HG02571 (cell line): ENCODE data around the gene LCT.
"Not testable (repeated sequence)": the region's sequence is repeated elsewhere in the genome, so short reads cannot be mapped to it uniquely, and the experiment has no call there.

Experiments
- ATAC-seq: cut with Tn5 transposase; IDR thresholded peaks from one replicate; pipeline ENCODE4 v1.9.1; 2021; ENCODE audit warnings: mild to moderate bottlenecking, moderate library complexity; ENCODE audit not compliant: unreplicated experiment

LCT gene

DNA sequence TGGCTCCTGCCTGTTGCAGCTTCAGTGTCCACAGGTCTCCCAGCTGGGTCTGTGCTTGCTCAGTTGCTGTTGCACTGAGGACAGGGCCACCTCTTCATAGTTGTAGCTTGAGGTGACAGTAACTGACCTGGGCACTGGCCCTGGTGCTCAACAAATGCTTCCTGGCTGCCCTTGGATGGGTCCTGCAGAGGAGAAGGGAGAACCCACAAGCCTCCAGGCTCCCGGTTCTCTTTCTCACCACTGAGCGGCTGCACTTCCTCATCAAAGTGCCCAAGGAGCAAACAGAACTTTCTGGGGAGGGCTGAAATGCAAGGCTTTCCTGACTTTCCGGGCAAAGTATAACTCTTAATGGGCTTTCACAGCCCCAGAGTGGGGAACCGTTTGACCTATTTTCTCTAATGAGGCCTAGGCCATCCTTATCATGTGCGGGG is 38.7 kb downstream of the LCT start:
- ATAC-seq, result no peak

DNA sequence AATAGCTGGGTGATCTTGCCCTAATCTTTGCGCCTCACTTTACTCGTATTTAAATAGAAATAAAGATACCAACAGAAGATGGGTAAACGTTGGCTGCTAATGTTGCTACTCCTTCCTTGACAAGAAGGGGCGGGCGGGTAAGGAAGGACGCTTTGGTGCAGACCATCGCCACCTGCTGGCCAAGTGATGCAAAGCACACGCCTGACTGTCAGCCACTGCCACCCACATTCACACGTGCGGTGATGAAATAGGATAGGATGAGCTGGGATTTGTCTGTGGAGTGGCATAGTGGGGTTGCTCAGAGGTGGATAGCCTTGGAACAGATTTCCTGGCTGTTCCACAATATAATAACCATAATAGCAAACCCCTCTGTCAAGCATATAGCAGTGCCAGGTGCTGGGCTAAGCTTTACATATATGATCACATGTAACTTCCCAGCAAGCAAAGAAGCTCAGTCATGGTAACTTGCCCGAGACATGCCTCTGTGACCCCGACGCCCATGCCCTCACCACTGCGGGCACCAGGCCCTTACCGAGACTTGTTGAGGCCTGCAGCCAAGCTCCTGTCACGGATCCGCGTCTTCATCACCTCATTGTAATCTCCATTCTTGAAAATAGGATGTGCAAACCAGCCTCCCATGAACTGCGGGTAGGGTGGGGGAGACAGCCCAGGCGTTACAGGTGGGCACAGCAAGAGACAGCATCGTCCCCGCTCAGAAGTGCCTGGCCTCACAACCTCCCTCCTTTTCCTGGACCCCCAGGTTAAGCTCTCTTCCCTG is 39.3 kb downstream of the LCT start:
- ATAC-seq, result no peak

- no peak for ATAC-seq
Observed at GRCh38 chr2:135796606-135797005, 40.4 kb downstream of the LCT start.

DNA sequence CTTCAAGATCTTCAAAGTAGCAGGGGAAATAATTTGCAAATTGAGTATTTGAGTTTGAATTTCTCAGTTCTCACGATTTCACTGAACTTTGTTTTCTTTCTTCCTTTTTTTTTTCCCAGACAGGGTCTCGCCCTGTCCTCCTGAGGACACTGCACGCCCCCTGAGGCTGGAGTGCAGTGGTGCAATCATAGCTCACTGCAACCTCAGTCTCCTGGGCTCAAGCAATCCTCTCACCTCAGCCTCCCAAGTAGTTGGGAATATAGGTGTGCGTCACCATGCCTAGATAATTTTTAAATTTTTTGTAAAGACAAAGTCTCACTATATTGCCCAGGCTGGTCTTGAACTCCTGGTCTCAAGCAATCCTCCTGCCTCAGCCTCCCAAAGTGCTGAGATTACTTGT is 41.3 kb downstream of the LCT start:
- ATAC-seq, result not testable (repeated sequence)

GRCh38 chr2:135792401-135793150 is 44.4 kb downstream of the LCT start:
- no peak for ATAC-seq

DNA sequence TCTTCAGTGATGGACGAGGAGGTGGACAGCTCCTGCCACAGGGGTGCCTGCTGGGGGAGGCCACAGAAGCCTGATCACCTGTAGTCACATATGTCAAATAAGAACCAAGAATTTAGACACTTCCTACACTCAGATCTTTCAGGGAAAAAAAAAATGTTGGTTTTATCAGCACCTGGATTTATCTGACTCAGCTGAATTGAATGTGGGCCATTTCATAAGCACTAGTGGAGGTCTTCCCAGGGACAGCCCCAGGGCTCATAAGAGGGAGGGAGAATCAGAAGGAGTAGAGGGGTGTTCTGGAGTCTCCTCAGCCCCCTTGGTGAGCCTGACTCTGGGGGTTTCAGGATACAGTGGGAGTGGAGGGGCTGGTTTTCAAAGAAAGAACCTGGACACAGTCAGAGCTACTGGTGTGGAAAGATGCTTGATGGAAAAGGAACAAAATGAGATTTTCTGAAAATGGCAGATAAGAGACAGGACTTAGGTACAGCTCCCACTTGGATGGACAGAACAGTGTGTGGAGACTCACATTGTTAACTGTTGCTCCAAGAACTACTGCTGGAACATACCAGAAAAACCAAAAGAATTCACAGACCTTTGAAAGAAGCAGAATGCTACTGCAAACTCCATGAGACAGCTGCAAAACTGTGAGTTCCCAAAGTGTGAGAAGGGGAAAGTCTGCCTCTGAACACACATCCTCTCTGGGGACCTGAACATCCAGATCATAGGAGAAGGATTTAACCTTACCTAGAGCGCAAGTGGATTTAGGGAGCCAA is 45.4 kb downstream of the LCT start:
- ATAC-seq, result no peak

DNA sequence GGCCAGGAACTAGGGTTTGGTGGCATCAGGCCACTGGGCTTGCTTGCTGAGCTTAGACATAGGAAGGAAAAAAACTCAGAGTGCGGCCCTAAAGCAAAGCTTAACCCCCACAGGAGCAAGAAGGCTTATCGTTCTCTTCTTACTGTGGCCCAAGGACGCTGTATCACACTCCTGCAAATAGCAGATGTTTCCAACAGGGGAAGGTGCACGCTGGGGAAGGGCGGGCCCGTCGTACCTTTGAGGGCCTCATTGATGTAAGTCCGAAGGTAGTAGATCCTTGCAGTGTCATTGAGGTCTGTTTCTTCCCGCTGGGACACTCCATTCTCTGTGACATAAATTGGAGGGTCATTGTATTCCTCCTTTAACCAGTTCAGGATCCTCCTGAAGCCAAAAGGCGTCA is 46.6 kb downstream of the LCT start:
- no peak for ATAC-seq

- ATAC-seq, result no peak
Observed at GRCh38 chr2:135786823-135787222, 50.2 kb downstream of the LCT start.

- no peak for ATAC-seq
Observed at GRCh38 chr2:135785032-135785431, 52.0 kb downstream of the LCT start.

DNA sequence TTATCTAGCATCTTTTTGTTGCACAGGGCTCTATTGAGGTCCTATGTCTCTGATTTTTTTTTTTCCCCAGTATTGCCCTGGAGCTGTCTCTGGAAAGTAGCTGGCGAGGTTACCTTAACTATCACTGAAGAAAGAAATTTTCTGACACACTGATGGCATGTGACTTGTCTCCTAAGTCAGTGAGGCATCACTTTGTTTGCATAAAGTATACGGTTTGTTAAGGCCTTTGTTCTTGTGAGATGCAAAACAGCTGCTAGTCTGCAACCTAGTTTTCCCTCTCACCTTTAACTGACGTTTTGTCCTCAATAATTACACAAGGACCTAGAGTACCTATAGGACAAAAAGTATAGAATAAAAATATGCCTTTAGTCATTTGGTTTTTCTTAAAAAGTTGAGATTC is 53.5 kb downstream of the LCT start:
- no peak for ATAC-seq

- ATAC-seq, result no peak
Observed at GRCh38 chr2:135782231-135782630, 54.8 kb downstream of the LCT start.

DNA sequence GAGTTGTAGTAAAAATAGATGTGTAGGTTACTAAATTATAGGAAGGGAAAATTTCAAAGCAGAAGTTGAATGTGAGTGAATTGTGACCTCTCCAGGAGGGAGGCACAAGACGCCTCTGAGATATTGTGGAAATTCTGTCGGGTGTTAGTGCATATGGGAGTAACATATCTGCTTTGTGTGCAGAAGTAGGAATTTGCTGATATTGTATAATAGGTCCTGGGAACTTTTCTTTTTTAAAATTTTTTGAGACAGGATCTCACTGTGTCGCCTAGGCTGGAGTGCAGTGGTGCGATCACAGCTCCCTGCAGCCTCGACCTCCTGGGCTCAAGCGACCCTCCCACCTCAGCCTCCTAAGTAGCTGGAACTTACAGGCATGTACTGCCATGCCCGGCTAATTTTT is 60.6 kb downstream of the LCT start:
- ATAC-seq, result no peak

DNA sequence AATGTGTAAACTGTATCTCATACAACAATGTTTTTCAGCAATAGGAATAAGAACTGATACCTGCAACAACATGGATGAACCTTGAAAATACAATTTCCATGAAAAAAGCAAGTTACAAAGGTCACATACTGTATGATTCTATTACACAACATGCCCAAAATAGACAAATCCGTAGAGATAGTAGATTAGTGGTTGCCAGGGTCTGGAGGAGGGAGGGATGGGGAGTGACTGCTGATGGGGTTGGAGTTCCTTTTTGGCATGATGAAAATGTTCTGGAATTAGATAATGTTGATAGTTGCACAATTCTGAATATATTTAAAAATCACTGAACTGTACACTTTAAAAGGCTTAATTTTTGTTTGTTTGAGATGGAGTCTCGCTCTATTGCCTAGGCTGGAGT is 61.6 kb downstream of the LCT start:
- no peak for ATAC-seq

GRCh38 chr2:135773917-135774316 is 63.1 kb downstream of the LCT start:
- ATAC-seq, result no peak

DNA sequence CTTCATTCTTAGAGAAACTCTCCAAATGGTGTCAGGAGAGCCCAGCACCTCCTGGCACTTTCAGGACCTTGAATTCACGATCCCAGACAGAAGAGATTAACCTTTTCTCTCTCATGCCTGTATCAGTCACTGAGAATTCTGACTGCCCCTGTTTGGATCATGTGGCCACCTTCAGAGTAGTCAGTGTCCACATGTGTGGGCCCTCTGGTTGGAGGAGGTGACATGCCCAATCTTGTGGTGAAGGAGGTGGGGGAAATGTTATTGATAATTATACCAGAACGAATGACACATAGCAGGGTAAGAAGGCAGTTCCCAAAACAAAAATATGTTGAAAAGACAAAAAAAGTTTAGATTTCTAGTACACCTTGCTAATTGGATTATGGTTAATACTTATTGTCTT is 63.7 kb downstream of the LCT start:
- ATAC-seq, result no peak

DNA sequence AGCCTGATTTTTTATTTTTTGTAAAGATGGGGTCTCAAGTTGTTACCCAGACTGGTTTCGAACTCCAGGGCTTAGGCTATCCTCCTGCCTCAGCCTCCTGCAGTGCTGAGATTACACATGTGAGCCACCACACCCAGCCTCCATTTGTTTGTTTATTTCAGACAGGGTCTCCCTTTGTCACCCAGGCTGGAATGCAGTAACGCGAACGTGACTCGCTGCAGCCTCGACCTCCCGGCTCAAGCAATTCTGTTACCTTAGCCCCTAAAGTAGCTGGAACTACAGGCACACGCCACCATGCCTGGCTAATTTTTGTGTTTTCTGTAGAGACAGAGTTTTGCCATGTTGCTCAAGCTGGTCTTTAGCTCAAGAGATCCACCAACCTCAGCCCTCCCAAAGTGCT is 68.1 kb downstream of the LCT start:
- ATAC-seq, result no peak

DNA sequence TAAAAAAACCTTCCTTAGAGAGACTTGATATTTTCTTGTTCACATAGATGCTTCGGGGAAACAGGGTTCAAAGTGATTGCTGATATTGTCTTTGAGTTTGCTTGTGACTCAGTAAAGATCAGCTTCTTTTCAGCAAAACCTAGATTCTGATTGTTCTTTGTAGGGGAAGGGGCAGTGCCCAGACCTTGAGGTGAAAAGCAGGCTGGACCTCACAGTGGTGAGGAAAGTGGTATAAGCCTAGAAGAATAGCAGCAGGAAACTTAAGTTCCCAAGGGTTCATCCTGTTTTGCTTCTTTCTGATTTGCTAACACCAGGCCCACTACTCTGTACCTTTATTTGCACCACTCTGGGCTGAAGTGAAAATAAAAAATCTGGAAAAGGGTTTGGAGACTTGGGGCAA is 74.5 kb downstream of the LCT start:
- no peak for ATAC-seq

- no peak for ATAC-seq
Observed at GRCh38 chr2:135762022-135762421, 75.0 kb downstream of the LCT start.

DNA sequence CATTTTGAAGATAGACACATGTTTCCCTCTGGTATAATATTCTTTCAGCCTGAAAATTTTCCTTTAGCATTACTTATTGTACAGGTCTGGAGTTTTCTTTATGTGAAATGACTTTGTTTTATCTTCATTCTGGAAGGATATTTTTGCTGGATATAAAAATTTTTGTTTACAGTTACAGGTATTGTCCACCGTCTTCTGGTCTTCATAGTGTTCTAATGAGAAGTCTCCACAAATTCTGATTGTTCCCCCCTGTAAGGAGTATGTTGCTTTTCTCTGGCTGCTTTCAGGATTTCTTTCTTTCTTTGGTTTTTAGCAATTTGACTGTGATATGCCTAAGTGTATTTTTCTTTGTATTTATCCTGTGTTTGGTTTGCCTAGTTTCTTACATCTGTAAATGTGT is 80.3 kb downstream of the LCT start:
- no peak for ATAC-seq

DNA sequence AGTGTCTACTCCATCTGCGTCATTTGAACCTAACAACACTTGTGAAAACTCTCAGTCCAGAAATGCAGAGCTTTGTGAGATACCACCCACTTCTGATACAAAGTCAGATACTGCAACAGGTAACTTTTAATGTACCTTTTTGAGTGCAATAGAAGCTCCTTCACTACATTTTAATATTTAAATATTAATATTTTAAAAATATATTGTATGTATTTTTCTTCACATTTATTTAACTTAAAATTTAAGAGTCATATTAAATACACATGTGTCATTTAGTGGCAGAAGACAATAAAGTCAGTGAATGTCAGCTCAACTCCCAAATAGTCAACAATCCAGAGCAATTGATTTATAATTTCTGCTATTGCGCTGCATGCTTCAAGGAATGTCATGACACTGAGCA is 81.4 kb downstream of the LCT start:
- ATAC-seq, result no peak

DNA sequence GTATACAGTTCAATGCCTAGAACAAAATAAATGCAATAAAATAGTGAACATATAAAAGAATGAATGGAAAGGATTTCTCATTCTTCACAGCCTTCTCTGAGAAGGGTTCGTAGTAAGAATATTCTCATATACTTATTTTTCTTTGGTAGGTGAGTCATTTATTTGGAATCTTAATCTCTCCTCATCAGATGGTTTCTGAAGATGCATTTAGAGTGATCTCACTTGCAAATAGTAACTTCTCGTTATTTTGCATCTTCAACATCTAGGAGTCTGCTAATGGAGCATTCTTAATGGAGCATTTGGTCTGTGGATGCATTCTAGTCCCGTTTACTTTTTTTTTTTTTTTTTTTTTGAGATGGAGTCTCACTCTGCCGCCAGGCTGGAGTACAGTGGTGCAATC is 91.4 kb downstream of the LCT start:
- ATAC-seq, result no peak
